Trophoblast cell (in vitro differentiated cells and primary cell): ENCODE measurements around the gene SPATC1L.
A peak's percentile ranks its signal among the peaks of the same experiment; 100 is the strongest.

Source experiments
- DNase-seq, 2 donors: peaks; one replicate each; pipeline ENCODE4 v3.0.0-alpha.2; 2016
- H2AFZ ChIP-seq: 2 replicates; pipeline ENCODE4 v1.6.1; 2013; ENCODE audit warnings: low read length, moderate library complexity, mild to moderate bottlenecking; ENCODE audit not compliant: insufficient read depth, poor library complexity
- H2AK5ac ChIP-seq: 2 replicates; pipeline ENCODE4 v1.6.1; 2013; ENCODE audit warnings: mild to moderate bottlenecking, low read length
- H2BK120ac ChIP-seq: 2 replicates; pipeline ENCODE4 v1.6.1; 2013; ENCODE audit warnings: low read length, mild to moderate bottlenecking, moderate library complexity; ENCODE audit not compliant: insufficient read depth, poor library complexity
- H2BK12ac ChIP-seq: 2 replicates; pipeline ENCODE4 v1.6.1; 2013; ENCODE audit warnings: mild to moderate bottlenecking, low read length, moderate library complexity
- H2BK5ac ChIP-seq: 2 replicates; pipeline ENCODE4 v1.6.1; 2013; ENCODE audit warnings: low read length, low read depth, moderate library complexity, mild to moderate bottlenecking; ENCODE audit not compliant: poor library complexity
- H3K14ac ChIP-seq: 2 replicates; pipeline ENCODE4 v1.6.1; 2013; ENCODE audit warnings: mild to moderate bottlenecking, low read length
- H3K18ac ChIP-seq: 2 replicates; pipeline ENCODE4 v1.6.1; 2013; ENCODE audit warnings: mild to moderate bottlenecking, low read length
- H3K23ac ChIP-seq: 2 replicates; pipeline ENCODE4 v1.6.1; 2013; ENCODE audit warnings: low read length
- H3K27ac ChIP-seq: 2 replicates; pipeline ENCODE4 v1.5.1; 2013; ENCODE audit warnings: low read depth, mild to moderate bottlenecking, inconsistent platforms, low read length, moderate library complexity
- H3K27me3 ChIP-seq: 2 replicates; pipeline ENCODE4 v1.6.1; 2013; ENCODE audit warnings: inconsistent platforms, mild to moderate bottlenecking, low read length, moderate library complexity; ENCODE audit not compliant: insufficient read depth
- H3K36me3 ChIP-seq, 2 experiments: 1 replicate in 1 of 2; 2 replicates in 1 of 2; pipeline ENCODE4 v1.6.1; 2013; ENCODE audit warnings: low read length in 2 of 2, mild to moderate bottlenecking in 2 of 2, moderate library complexity in 1 of 2; ENCODE audit not compliant: insufficient read depth in 2 of 2, control insufficient read depth in 1 of 2
- H3K4ac ChIP-seq: 2 replicates; pipeline ENCODE4 v1.6.1; 2013; ENCODE audit warnings: low read depth, mild to moderate bottlenecking, low read length, moderate library complexity
- H3K4me1 ChIP-seq, 2 experiments: 1 replicate in 1 of 2; 2 replicates in 1 of 2; pipeline ENCODE4 v1.6.1; 2013; ENCODE audit warnings: low read length in 2 of 2, mild to moderate bottlenecking in 2 of 2, moderate library complexity in 1 of 2; ENCODE audit not compliant: insufficient read depth in 2 of 2, control insufficient read depth in 1 of 2
- H3K4me2 ChIP-seq: 2 replicates; pipeline ENCODE4 v1.6.1; 2013; ENCODE audit warnings: inconsistent platforms, mild to moderate bottlenecking, low read length, moderate library complexity
- H3K4me3 ChIP-seq: 2 replicates; pipeline ENCODE4 v1.5.1; 2013; ENCODE audit warnings: mild to moderate bottlenecking, low read depth, low read length, inconsistent platforms
- H3K79me1 ChIP-seq: one replicate; pipeline ENCODE4 v1.6.1; 2013; ENCODE audit warnings: low read length
- H3K79me2 ChIP-seq: 2 replicates; pipeline ENCODE4 v1.6.1; 2013; ENCODE audit warnings: low read length, mild to moderate bottlenecking; ENCODE audit not compliant: control insufficient read depth, insufficient read depth, poor library complexity
- H3K9ac ChIP-seq: 2 replicates; pipeline ENCODE4 v1.6.1; 2013; ENCODE audit warnings: mild to moderate bottlenecking, low read length
- H3K9me3 ChIP-seq: 2 replicates; pipeline ENCODE4 v1.6.1; 2013; ENCODE audit warnings: low read depth, mild to moderate bottlenecking, control low read depth, inconsistent platforms, low read length; ENCODE audit not compliant: insufficient read depth
- H4K12ac ChIP-seq: 2 replicates; pipeline ENCODE4 v1.6.1; 2013; ENCODE audit warnings: low read depth, mild to moderate bottlenecking, low read length, moderate library complexity
- H4K8ac ChIP-seq: 2 replicates; pipeline ENCODE4 v1.6.1; 2013; ENCODE audit warnings: low read depth, mild to moderate bottlenecking, low read length, moderate library complexity
- H4K91ac ChIP-seq: one replicate; pipeline ENCODE4 v1.6.1; 2013; ENCODE audit warnings: low read depth, mild to moderate bottlenecking, low read length, moderate library complexity
- WGBS: extraction: QIAGEN DNeasy Blood & Tissue Kit; methylation state at CpG from one replicate; pipeline ENCODE4 v1.1.7; 2013; ENCODE audit warnings: missing lambda C conversion rate; ENCODE audit not compliant: insufficient read length, insufficient coverage; ENCODE audit errors: extremely low coverage; 5-methylcytosine and 5-hydroxymethylcytosine counted together

Gene SPATC1L

DNA sequence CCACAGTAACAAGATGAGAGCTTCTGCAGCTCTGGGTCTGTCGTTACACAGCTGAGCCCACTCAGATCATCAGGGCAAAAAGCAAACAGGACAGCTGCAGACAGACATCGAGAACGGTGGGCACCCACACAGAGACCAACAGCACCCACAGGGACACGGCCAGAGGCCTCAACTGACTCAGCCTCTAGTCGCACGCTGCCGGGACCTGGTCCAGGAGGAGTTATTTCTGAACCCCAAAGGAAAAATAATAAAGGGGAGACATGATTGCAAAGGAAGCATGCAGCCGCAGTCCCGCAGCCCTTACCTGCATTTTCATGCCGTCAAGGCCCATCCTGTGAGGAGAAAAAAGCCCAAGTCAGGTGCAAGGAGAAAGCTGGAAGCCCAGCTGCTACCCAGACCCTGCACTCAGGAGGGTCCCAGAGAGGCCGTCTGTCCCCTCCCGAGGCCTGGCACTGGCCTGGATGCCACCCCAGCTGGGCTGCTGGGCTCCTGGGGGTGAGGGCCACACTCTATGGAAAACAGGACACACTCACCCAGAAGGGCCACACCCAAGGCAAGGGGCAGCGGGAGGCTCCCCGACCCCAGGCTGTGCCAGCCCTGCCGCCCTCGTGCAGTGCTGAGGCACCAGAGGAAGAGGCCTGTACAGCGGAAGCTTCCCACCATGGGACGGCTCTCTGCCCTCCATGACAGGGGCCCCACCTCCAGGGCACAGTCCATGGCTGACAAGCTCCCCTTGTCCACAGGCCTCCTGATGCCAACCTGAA lies 28.6 kb upstream of the SPATC1L start:
- Histone ChIP-seq H3K9ac (no peak overlapping the region), H4K91ac (peak overlapping the region; percentile 45), H3K79me2 (peaks cover 2% of the 10 kb centered on the region), H2BK12ac (peak overlapping the region; percentile 34), H4K8ac (peak overlapping the region; percentile 12), H3K27ac (peak overlapping the region; percentile 48), H3K18ac (peak overlapping the region; percentile 60), H2AFZ (no peak overlapping the region), H3K4me2 (no peak overlapping the region), H2BK120ac (peak overlapping the region; percentile 13), H3K4ac (peak overlapping the region; percentile 16), H4K12ac (no peak overlapping the region), H3K79me1 (peaks cover 11% of the 10 kb centered on the region), H2AK5ac (peak overlapping the region; percentile 22), H3K23ac (no peak overlapping the region), H2BK5ac (peak overlapping the region; percentile 2), H3K14ac (peak overlapping the region; percentile 43), H3K4me1 (peaks cover 19 to 24% of the 10 kb centered on the region in 2 experiments), H3K4me3 (no peak overlapping the region), H3K36me3 (peaks cover 77 to 81% of the 10 kb centered on the region in 2 experiments), H3K9me3 (no peaks in the 10 kb centered on the region), H3K27me3 (no peaks in the 10 kb centered on the region)
- no peak for DNase-seq
- no CpG with 5 or more reads among the region's 18 CpGs for WGBS

DNA sequence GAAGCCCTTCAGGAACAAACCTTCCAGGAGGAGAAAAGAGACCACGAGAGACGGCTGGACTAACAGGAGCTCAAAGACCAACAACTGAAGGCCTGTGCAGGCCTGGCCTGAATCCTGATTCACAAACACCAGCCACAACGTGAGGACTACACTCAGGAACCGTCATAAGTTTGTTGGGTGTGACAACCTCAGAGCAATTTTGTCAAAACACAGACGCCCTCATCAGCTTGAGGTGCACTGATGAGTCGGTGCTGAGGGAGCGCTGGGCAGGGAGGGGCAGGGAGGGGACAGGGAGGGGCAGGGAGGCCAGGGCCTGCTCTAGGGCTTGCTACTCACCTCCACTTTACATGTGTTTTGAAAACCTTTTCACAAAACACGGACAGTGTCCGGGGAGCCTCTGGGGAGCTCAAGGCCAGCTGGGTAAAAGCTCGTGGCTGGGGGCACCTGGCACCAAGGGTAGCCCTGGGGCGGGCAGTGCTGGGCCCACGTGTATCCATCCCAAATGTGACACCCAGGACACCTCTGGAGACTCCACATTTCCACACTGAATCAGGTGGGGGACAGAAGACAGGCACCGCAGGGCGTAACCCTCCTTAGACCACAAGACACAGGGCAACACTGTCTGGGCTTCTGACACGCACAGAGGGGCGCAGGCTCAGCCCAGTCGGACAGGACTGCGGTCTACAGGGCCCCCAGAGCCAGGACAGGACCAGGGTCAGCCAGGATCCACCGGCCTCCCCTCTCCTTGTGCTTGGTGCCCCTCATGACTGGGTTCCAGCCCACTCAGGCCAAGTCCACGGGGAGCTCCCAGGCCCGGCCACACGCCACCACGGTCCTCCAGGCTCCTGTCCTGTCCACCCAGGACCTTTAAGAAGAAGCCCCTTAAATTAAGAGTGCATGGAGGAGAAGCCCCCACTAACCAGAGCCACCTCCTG lies 27.8 kb upstream of the SPATC1L start:
- H3K79me1 ChIP-seq, result peaks cover 11% of the 10 kb centered on the region
- H3K27me3 ChIP-seq, result no peaks in the 10 kb centered on the region
- peak overlapping the region; percentile 29 for H4K91ac ChIP-seq
- H3K14ac ChIP-seq, result no peak overlapping the region
- peaks cover 19 to 24% of the 10 kb centered on the region in 2 experiments for H3K4me1 ChIP-seq
- H3K4me2 ChIP-seq, result no peak overlapping the region
- H4K12ac ChIP-seq, result no peak overlapping the region
- peaks cover 81 to 82% of the 10 kb centered on the region in 2 experiments for H3K36me3 ChIP-seq
- H3K9me3 ChIP-seq, result no peaks in the 10 kb centered on the region
- H3K23ac ChIP-seq, result no peak overlapping the region
- no peak overlapping the region for H2BK120ac ChIP-seq
- H2AK5ac ChIP-seq, result no peak overlapping the region
- no peak overlapping the region for H2BK5ac ChIP-seq
- peaks cover 2% of the 10 kb centered on the region for H3K79me2 ChIP-seq
- no peak overlapping the region for H3K4me3 ChIP-seq
- H3K18ac ChIP-seq, result peak overlapping the region; percentile 38
- no peak overlapping the region for H4K8ac ChIP-seq
- no peak overlapping the region for H3K9ac ChIP-seq
- H3K27ac ChIP-seq, result no peak overlapping the region
- no peak overlapping the region for H2AFZ ChIP-seq
- H2BK12ac ChIP-seq, result no peak overlapping the region
- WGBS, result no CpG with 5 or more reads among the region's 23 CpGs
- no peak for DNase-seq
- H3K4ac ChIP-seq, result no peak overlapping the region

DNA sequence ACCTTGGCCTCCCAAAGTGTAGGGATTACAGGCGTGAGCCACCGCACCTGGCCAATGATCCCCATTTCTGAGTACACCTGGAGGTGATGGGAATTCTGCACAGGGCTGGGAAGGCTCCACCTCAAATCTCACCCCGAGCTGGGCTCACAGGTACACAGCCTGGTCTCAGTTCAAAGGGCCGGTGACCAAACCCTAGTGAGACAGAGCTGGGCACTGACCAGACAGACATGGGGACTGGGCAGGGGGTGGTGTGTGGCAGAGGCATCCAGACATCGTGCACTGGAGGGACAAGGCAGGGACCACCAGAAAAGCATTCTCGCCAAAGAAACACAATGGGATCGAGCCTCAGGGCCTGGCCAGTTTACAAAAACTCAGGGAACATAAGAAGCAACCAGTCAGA lies 27.1 kb upstream of the SPATC1L start:
- Histone ChIP-seq H3K18ac (peak overlapping the region; percentile 38), H3K4me2 (no peak overlapping the region), H3K4me1 (peaks cover 19 to 24% of the 10 kb centered on the region in 2 experiments), H3K9me3 (no peaks in the 10 kb centered on the region), H2AK5ac (no peak overlapping the region), H3K27ac (no peak overlapping the region), H4K91ac (no peak overlapping the region), H3K4me3 (no peak overlapping the region), H3K14ac (no peak overlapping the region), H3K36me3 (peaks cover 86% of the 10 kb centered on the region in 2 experiments), H4K12ac (no peak overlapping the region), H3K23ac (no peak overlapping the region), H3K27me3 (no peaks in the 10 kb centered on the region), H4K8ac (no peak overlapping the region), H3K4ac (no peak overlapping the region), H2BK5ac (no peak overlapping the region), H3K79me1 (peaks cover 11% of the 10 kb centered on the region), H2BK120ac (no peak overlapping the region), H2BK12ac (no peak overlapping the region), H2AFZ (no peak overlapping the region), H3K79me2 (peaks cover 2% of the 10 kb centered on the region), H3K9ac (no peak overlapping the region)
- no CpG with 5 or more reads among the region's 7 CpGs for WGBS
- DNase-seq, result no peak

DNA sequence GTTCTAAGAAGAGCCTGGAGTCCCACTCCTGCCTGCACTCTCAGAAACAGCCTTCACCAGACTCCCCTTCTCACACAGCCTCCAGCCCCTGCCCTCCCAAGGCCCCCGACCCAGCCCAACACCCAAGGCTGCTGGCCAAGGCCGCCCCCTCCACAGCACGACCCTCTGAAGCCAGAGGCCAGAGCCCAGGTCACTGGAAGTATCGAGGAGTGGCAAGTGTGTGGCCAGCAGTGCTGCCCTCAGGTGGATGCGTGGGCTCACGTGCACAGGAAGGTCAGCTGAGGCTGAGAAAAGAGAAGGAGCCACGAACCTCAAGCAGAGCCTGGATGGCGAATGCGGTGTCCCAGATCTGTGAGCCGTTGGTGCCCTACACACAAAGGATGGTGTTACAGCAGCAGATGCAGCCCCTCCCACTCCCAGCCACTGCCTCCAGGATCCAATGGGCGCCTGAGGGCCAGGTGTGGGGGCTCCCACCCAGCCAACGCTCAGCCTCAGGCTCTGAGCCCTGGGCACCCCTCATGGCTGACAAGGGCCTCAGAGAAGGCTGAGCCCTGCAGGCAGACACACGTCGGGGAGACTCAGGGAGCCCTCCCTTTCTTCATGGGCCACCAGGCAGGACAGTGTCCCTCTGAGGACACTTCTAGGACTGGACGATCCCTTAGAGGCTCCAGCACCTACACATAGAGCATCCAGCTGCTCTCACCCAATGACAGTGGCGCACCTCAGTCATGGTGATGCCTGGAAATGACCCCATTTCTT lies 26.3 kb upstream of the SPATC1L start:
- no peak overlapping the region for H2AFZ ChIP-seq
- H3K79me1 ChIP-seq, result peaks cover 11% of the 10 kb centered on the region
- H3K4me3 ChIP-seq, result peak overlapping the region; percentile 30
- H3K79me2 ChIP-seq, result peaks cover 2% of the 10 kb centered on the region
- no peak overlapping the region for H3K27ac ChIP-seq
- H3K4me1 ChIP-seq, result peaks cover 19 to 23% of the 10 kb centered on the region in 2 experiments
- H3K4ac ChIP-seq, result no peak overlapping the region
- H2BK5ac ChIP-seq, result no peak overlapping the region
- peak overlapping the region; percentile 55 for H3K18ac ChIP-seq
- no peak for DNase-seq
- no peak overlapping the region for H2AK5ac ChIP-seq
- H2BK120ac ChIP-seq, result no peak overlapping the region
- H3K9ac ChIP-seq, result no peak overlapping the region
- H4K12ac ChIP-seq, result no peak overlapping the region
- no peak overlapping the region for H3K23ac ChIP-seq
- no peak overlapping the region for H2BK12ac ChIP-seq
- no peaks in the 10 kb centered on the region for H3K27me3 ChIP-seq
- H3K4me2 ChIP-seq, result no peak overlapping the region
- WGBS, result no CpG with 5 or more reads among the region's 16 CpGs
- no peak overlapping the region for H4K91ac ChIP-seq
- peaks cover 86 to 89% of the 10 kb centered on the region in 2 experiments for H3K36me3 ChIP-seq
- no peaks in the 10 kb centered on the region for H3K9me3 ChIP-seq
- no peak overlapping the region for H4K8ac ChIP-seq
- H3K14ac ChIP-seq, result no peak overlapping the region
